Duodenal mucosa (tissue), 2 donors: ENCODE measurements around the gene MPRIP.

Experiments
- H3K27ac ChIP-seq: one replicate; pipeline ENCODE4 v1.7.0; 2013; ENCODE audit warnings: low read depth, low read length
- H3K27me3 ChIP-seq, 2 donors: one replicate each; pipeline ENCODE4 v1.7.0; 2013; ENCODE audit warnings: low read length in 2 of 2, control low read depth in 1 of 2; ENCODE audit not compliant: insufficient read depth in 2 of 2, control insufficient read depth in 1 of 2
- H3K36me3 ChIP-seq, 2 donors: one replicate each; pipeline ENCODE4 v1.7.0; 2013; ENCODE audit warnings: low read length in 2 of 2, control low read depth in 1 of 2; ENCODE audit not compliant: insufficient read depth in 2 of 2, control insufficient read depth in 1 of 2
- H3K4me1 ChIP-seq, 2 donors: one replicate each; pipeline ENCODE4 v1.7.0; 2013; ENCODE audit warnings: low read length in 2 of 2, control low read depth in 1 of 2; ENCODE audit not compliant: insufficient read depth in 2 of 2, control insufficient read depth in 1 of 2
- H3K4me3 ChIP-seq, 2 donors: one replicate each; pipeline ENCODE4 v1.7.0; 2013; ENCODE audit warnings: low read length in 2 of 2, low read depth in 1 of 2
- H3K9ac ChIP-seq, 2 donors: one replicate each; pipeline ENCODE4 v1.7.0; 2013; ENCODE audit warnings: low read length in 2 of 2, low read depth in 1 of 2
- H3K9me3 ChIP-seq, 2 donors: one replicate each; pipeline ENCODE4 v1.7.0; 2013; ENCODE audit warnings: low read length in 2 of 2, control low read depth in 1 of 2; ENCODE audit not compliant: control insufficient read depth in 1 of 2

Gene MPRIP

GRCh38 chr17:17215575-17215974 lies 173.3 kb downstream of the MPRIP start:
- Histone ChIP-seq H3K36me3 (peaks cover 59 to 75% of the 10 kb centered on the region in 2 donors), H3K9ac (no peak overlapping the region), H3K4me3 (no peak overlapping the region), H3K9me3 (no peaks in the 10 kb centered on the region), H3K27ac (no peak overlapping the region), H3K4me1 (no peaks in the 10 kb centered on the region), H3K27me3 (no peaks in the 10 kb centered on the region)

GRCh38 chr17:17216236-17216635 lies 174.0 kb downstream of the MPRIP start:
- Histone ChIP-seq H3K4me1 (no peaks in the 10 kb centered on the region), H3K36me3 (peaks cover 65 to 79% of the 10 kb centered on the region in 2 donors), H3K27ac (no peak overlapping the region), H3K27me3 (no peaks in the 10 kb centered on the region), H3K4me3 (no peak overlapping the region), H3K9ac (no peak overlapping the region), H3K9me3 (no peaks in the 10 kb centered on the region)

- Histone ChIP-seq H3K9ac (no peak overlapping the region), H3K9me3 (no peaks in the 10 kb centered on the region), H3K4me1 (no peaks in the 10 kb centered on the region), H3K36me3 (peaks cover 66 to 83% of the 10 kb centered on the region in 2 donors), H3K27ac (no peak overlapping the region), H3K4me3 (no peak overlapping the region), H3K27me3 (no peaks in the 10 kb centered on the region)
Observed at GRCh38 chr17:17216776-17217175, 174.5 kb downstream of the MPRIP start.

DNA sequence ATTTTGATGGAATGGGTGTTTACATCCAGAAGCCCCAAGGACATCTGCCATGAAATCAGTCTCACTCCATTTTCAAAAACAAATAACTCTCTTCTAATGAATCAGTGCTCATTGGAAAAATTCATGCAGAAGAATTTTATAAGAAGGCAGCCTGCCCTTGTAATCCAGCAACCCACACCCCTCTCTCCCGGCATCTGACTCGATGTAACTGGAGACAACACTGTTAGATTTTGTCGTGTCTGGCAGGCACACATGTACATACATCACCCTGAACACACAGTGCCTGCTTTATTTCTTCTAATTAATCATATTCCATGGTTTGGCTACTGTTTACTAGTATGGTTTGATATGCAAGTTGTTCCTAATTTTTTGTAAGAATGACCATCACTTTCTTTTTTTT lies 175.7 kb downstream of the MPRIP start:
- H3K9ac ChIP-seq: no peak overlapping the region
- H3K4me3 ChIP-seq: no peak overlapping the region
- H3K36me3 ChIP-seq: peaks cover 71 to 88% of the 10 kb centered on the region in 2 donors
- H3K27me3 ChIP-seq: no peaks in the 10 kb centered on the region
- no peaks in the 10 kb centered on the region for H3K4me1 ChIP-seq
- no peaks in the 10 kb centered on the region for H3K9me3 ChIP-seq
- no peak overlapping the region for H3K27ac ChIP-seq

DNA sequence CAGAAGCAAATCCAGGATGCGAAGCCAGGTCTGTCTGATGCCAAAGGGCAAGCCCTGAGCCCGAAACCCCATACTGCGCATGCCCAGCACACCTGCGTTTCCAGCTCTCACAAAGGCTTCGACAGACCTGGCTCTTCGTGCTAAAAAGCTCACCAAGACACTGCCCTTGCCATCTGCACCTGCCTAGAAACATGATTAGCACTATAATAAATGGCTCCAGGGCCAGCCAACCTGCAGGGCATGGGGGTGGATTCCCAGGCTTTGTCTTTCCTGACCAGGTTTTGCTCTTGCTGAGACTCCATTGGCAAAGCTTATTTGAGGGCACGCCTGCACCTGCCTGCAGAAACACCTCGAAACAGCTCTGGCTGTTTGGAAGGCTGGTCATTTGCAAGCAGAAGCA lies 178.3 kb downstream of the MPRIP start:
- no peaks in the 10 kb centered on the region for H3K9me3 ChIP-seq
- no peaks in the 10 kb centered on the region for H3K27me3 ChIP-seq
- H3K27ac ChIP-seq: no peak overlapping the region
- peaks cover 76 to 90% of the 10 kb centered on the region in 2 donors for H3K36me3 ChIP-seq
- H3K4me1 ChIP-seq: no peaks in the 10 kb centered on the region
- H3K9ac ChIP-seq: no peak overlapping the region
- H3K4me3 ChIP-seq: no peak overlapping the region

GRCh38 chr17:17221329-17221728 lies 179.1 kb downstream of the MPRIP start:
- H3K27ac ChIP-seq: no peak overlapping the region

GRCh38 chr17:17223736-17224135 lies 181.5 kb downstream of the MPRIP start:
- Histone ChIP-seq H3K9me3 (no peaks in the 10 kb centered on the region), H3K36me3 (peaks cover 66 to 92% of the 10 kb centered on the region in 2 donors), H3K27ac (no peak overlapping the region)

More at GRCh38 chr17:17221329-17221728, 179.1 kb downstream of the MPRIP start:
- no peaks in the 10 kb centered on the region for H3K9me3 ChIP-seq
- peaks cover 74 to 90% of the 10 kb centered on the region in 2 donors for H3K36me3 ChIP-seq
- H3K9ac ChIP-seq: no peak overlapping the region
- H3K27me3 ChIP-seq: no peaks in the 10 kb centered on the region
- H3K4me1 ChIP-seq: no peaks in the 10 kb centered on the region
- no peak overlapping the region for H3K4me3 ChIP-seq

GRCh38 chr17:17224137-17224536 lies 181.9 kb downstream of the MPRIP start:
- H3K27me3 ChIP-seq: no peaks in the 10 kb centered on the region
- H3K9ac ChIP-seq: no peak overlapping the region
- H3K4me1 ChIP-seq: no peaks in the 10 kb centered on the region
- H3K36me3 ChIP-seq: peaks cover 68 to 92% of the 10 kb centered on the region in 2 donors
- no peak overlapping the region for H3K27ac ChIP-seq
- H3K4me3 ChIP-seq: no peak overlapping the region
- H3K9me3 ChIP-seq: no peaks in the 10 kb centered on the region

More at GRCh38 chr17:17223736-17224135, 181.5 kb downstream of the MPRIP start:
- Histone ChIP-seq H3K9ac (no peak overlapping the region), H3K4me3 (no peak overlapping the region), H3K4me1 (no peaks in the 10 kb centered on the region), H3K27me3 (no peaks in the 10 kb centered on the region)

- Histone ChIP-seq H3K36me3 (peaks cover 60 to 94% of the 10 kb centered on the region in 2 donors), H3K9me3 (no peaks in the 10 kb centered on the region)
Observed at GRCh38 chr17:17225901-17226300, 183.6 kb downstream of the MPRIP start.

DNA sequence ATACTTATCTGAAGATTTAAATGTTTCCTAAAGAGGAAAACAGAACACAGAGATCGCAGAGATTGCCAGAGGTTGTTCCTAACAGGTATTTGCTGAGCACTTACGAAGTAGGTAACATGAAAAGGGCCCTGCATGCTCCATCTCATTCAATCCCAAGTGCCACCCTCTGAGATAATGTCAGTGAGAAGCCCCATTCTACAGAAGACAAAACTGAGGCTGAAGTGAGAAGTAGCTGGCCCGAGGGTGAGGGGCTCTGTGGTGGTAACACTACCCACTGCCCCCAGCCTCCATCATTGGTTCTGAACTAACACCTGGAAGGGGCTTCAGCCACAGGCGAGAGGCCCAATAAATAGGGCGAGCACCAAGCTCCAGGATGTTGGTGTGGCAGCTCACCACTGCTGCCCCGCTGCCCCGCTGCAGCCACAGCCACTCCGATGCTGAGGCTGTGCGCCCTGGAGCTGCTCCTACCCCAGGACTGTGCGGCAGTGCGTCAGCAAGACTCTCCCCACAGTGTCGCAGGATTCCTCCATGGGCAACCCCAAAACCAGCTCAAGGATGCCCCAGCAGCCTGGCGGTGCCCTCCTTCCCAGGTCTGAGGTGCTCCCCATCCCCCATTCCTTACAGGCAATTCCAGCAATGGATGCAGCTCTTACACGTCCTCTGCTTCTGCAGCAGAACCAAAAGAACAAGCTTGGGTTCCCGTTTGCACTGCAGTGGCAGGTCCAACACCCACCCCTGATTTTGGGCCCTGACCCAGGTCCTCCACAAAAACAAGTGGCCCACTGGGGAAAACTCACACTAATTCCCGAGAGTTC lies 184.4 kb downstream of the MPRIP start:
- Histone ChIP-seq H3K27me3 (no peaks in the 10 kb centered on the region), H3K9ac (no peak overlapping the region), H3K27ac (no peak overlapping the region), H3K4me3 (no peak overlapping the region), H3K4me1 (peaks cover under 1 to 3% of the 10 kb centered on the region in 2 donors), H3K36me3 (peaks cover 59 to 94% of the 10 kb centered on the region in 2 donors), H3K9me3 (no peaks in the 10 kb centered on the region)

More at GRCh38 chr17:17225901-17226300, 183.6 kb downstream of the MPRIP start:
- Histone ChIP-seq H3K4me1 (no peaks in the 10 kb centered on the region), H3K9ac (no peak overlapping the region), H3K27ac (no peak overlapping the region), H3K4me3 (no peak overlapping the region), H3K27me3 (no peaks in the 10 kb centered on the region)
